Measurements from ENCODE around the gene RAD51.

Gene RAD51

GRCh38 chr15:40749151-40749630 is 54.2 kb downstream of the RAD51 start:
- no peak for DNase-seq (ENCODE audit: low read depth)
- TF ChIP-seq CTCF (IDR thresholded peaks at IDR 0.05; ENCODE audit: low read depth, low read length) (no peak), MYC (IDR thresholded peaks at IDR 0.05; ENCODE audit: low read depth, low read length) (no peak), POLR2A (IDR thresholded peaks at IDR 0.05; ENCODE audit: extremely low read depth, insufficient read length) (no peak), MAX (IDR thresholded peaks at IDR 0.05; ENCODE audit: low read depth, low read length) (no peak)
- H3K4me3 ChIP-seq (ENCODE audit: low read depth, low read length) = no peak overlapping the region

GRCh38 chr15:40750885-40751284 is 55.9 kb downstream of the RAD51 start:
- no peak for TF ChIP-seq MAX (IDR thresholded peaks at IDR 0.05; ENCODE audit: low read depth, low read length)
- TF ChIP-seq MYC (IDR thresholded peaks at IDR 0.05; ENCODE audit: low read depth, low read length) = no peak
- TF ChIP-seq POLR2A (IDR thresholded peaks at IDR 0.05; ENCODE audit: extremely low read depth, insufficient read length) = no peak
- TF ChIP-seq CTCF (IDR thresholded peaks at IDR 0.05; ENCODE audit: low read depth, low read length) = no peak
- H3K4me3 ChIP-seq (ENCODE audit: low read depth, low read length) = no peak overlapping the region
- DNase-seq (ENCODE audit: low read depth) = no peak

- TF ChIP-seq POLR2A (IDR thresholded peaks at IDR 0.05; ENCODE audit: extremely low read depth, insufficient read length) = no peak
- TF ChIP-seq CTCF (IDR thresholded peaks at IDR 0.05; ENCODE audit: low read depth, low read length) = no peak
- TF ChIP-seq MYC (IDR thresholded peaks at IDR 0.05; ENCODE audit: low read depth, low read length) = no peak
- no peak for TF ChIP-seq MAX (IDR thresholded peaks at IDR 0.05; ENCODE audit: low read depth, low read length)
- DNase-seq (ENCODE audit: low read depth) = no peak
- H3K4me3 ChIP-seq (ENCODE audit: low read depth, low read length) = no peak overlapping the region
Observed at GRCh38 chr15:40751745-40752144, 56.8 kb downstream of the RAD51 start.

- no peak for TF ChIP-seq POLR2A (IDR thresholded peaks at IDR 0.05; ENCODE audit: extremely low read depth, insufficient read length)
- no peak for TF ChIP-seq MYC (IDR thresholded peaks at IDR 0.05; ENCODE audit: low read depth, low read length)
- no peak for TF ChIP-seq MAX (IDR thresholded peaks at IDR 0.05; ENCODE audit: low read depth, low read length)
- no peak for TF ChIP-seq CTCF (IDR thresholded peaks at IDR 0.05; ENCODE audit: low read depth, low read length)
- DNase-seq (ENCODE audit: low read depth) = peak; percentile 30
- H3K4me3 ChIP-seq (ENCODE audit: low read depth, low read length) = peak overlapping the region; percentile 89
Observed at GRCh38 chr15:40754574-40754882, 59.6 kb downstream of the RAD51 start.

GRCh38 chr15:40754883-40755811 is 60.2 kb downstream of the RAD51 start, which contains the start of gene RMDN3:
RMDN3 (minus strand) TSS chr15:40755254; CDS start chr15:40754783, 471 bp downstream.
- H3K4me3 ChIP-seq (ENCODE audit: low read depth, low read length) = peak within 1 kb of the TSS; percentile 89
- no peak for TF ChIP-seq CTCF (IDR thresholded peaks at IDR 0.05; ENCODE audit: low read depth, low read length)
- peak; percentile 76; the same call in 1 of the 2 replicates for TF ChIP-seq MAX (IDR thresholded peaks at IDR 0.05; ENCODE audit: low read depth, low read length)
- peak; percentile 68; the same call in 1 of the 2 replicates for TF ChIP-seq MYC (IDR thresholded peaks at IDR 0.05; ENCODE audit: low read depth, low read length)
- TF ChIP-seq POLR2A (IDR thresholded peaks at IDR 0.05; ENCODE audit: extremely low read depth, insufficient read length) = peak; percentile 96
- DNase-seq (ENCODE audit: low read depth) = peak; percentile 94
